GM23338 (cell line): ENCODE data around the gene ADPGK. TPM values are rescaled to one million over a fixed set of nuclear protein-coding genes. Genes with fewer than 3 reads are reported as not detected.

Source experiments
- ATAC-seq: fragments of 200-7000 bp; cut with Tn5 transposase; 3 replicates; pipeline ENCODE4 v1.9.1; 2020
- DNase-seq: peaks from one replicate; pipeline ENCODE4 v3.0.0-alpha.2; 2015; ENCODE audit warnings: low spot score
- H2AFZ ChIP-seq: fragments of 200-600 bp; sonication (generic); 2 replicates; pipeline ENCODE4 v1.8.0; 2016; ENCODE audit warnings: antibody characterized with exemption, mild to moderate bottlenecking, moderate library complexity
- H3F3A ChIP-seq: fragments of 200-600 bp; sonication (generic); replicated peaks from 2 replicates; pipeline ENCODE4 v1.8.0; 2017; ENCODE audit warnings: antibody characterized with exemption, mixed run types, low read depth
- H3K27ac ChIP-seq: fragments of 200-600 bp; sonication (generic); 2 replicates; pipeline ENCODE4 v1.6.1; 2016; ENCODE audit warnings: low read depth
- H3K27me3 ChIP-seq: fragments of 200-600 bp; sonication (generic); 2 replicates; pipeline ENCODE4 v1.8.0; 2016; ENCODE audit warnings: mild to moderate bottlenecking, mixed run types, moderate library complexity; ENCODE audit not compliant: insufficient read depth
- H3K36me3 ChIP-seq: fragments of 200-600 bp; sonication (generic); 2 replicates; pipeline ENCODE4 v1.8.0; 2016; ENCODE audit warnings: mild to moderate bottlenecking; ENCODE audit not compliant: insufficient read depth
- H3K4me1 ChIP-seq: fragments of 200-600 bp; sonication (generic); 2 replicates; pipeline ENCODE4 v1.8.0; 2016; ENCODE audit warnings: mild to moderate bottlenecking, moderate library complexity; ENCODE audit not compliant: insufficient read depth
- H3K4me2 ChIP-seq: fragments of 200-600 bp; sonication (generic); 2 replicates; pipeline ENCODE4 v1.7.1; 2017; ENCODE audit warnings: mixed run types
- H3K4me3 ChIP-seq: fragments of 200-600 bp; sonication (generic); 2 replicates; pipeline ENCODE4 v1.6.1; 2016; ENCODE audit warnings: mixed run types
- H3K79me2 ChIP-seq: fragments of 200-600 bp; sonication (generic); replicated peaks from 2 replicates; pipeline ENCODE4 v1.8.0; 2017; ENCODE audit warnings: mild to moderate bottlenecking; ENCODE audit not compliant: insufficient read depth
- H3K9me2 ChIP-seq: fragments of 200-600 bp; sonication (generic); 2 replicates; pipeline ENCODE4 v1.8.0; 2017; ENCODE audit not compliant: insufficient read depth
- H4K20me1 ChIP-seq: fragments of 200-600 bp; sonication (generic); replicated peaks from 2 replicates; pipeline ENCODE4 v1.8.0; 2017; ENCODE audit warnings: mild to moderate bottlenecking; ENCODE audit not compliant: insufficient read depth
- H3K27ac Mint-ChIP-seq: 2 replicates; pipeline ENCODE4 v1.8.0; 2020; ENCODE audit warnings: inconsistent platforms, mild to moderate bottlenecking, moderate library complexity, mixed read lengths
- H3K27me3 Mint-ChIP-seq: 3 replicates; pipeline ENCODE4 v1.8.0; 2022; ENCODE audit warnings: low read depth, mild to moderate bottlenecking, moderate library complexity, mixed read lengths, inconsistent platforms; ENCODE audit not compliant: insufficient read depth, poor library complexity
- H3K36me3 Mint-ChIP-seq: 3 replicates; pipeline ENCODE4 v1.8.0; 2021; ENCODE audit warnings: low read depth, mild to moderate bottlenecking, inconsistent platforms, moderate library complexity, mixed read lengths
- H3K4me1 Mint-ChIP-seq: 3 replicates; pipeline ENCODE4 v1.8.0; 2020; ENCODE audit warnings: mild to moderate bottlenecking, inconsistent platforms, mixed read lengths
- H3K4me3 Mint-ChIP-seq: 3 replicates; pipeline ENCODE4 v1.8.0; 2021; ENCODE audit warnings: moderate library complexity, mild to moderate bottlenecking, inconsistent platforms, mixed read lengths
- H3K9me3 Mint-ChIP-seq: 3 replicates; pipeline ENCODE4 v1.8.0; 2020; ENCODE audit warnings: moderate library complexity, mild to moderate bottlenecking, inconsistent platforms, mixed read lengths
- CREB1 ChIP-seq: fragments of 250-450 bp; sonication (Bioruptor Pico); IDR thresholded peaks from 2 replicates; pipeline ENCODE4 v1.5.0; 2020; ENCODE audit warnings: low read depth, mild to moderate bottlenecking, moderate library complexity
- EZH2phosphoT487 ChIP-seq: fragments of 200-600 bp; sonication (generic); IDR thresholded peaks from one replicate; pipeline ENCODE4 v1.8.1; 2018; ENCODE audit warnings: antibody characterized with exemption; ENCODE audit not compliant: unreplicated experiment
- JUNB ChIP-seq: IDR thresholded peaks from one replicate; pipeline ENCODE4 v1.6.1; 2016; ENCODE audit warnings: antibody characterized with exemption; ENCODE audit not compliant: unreplicated experiment
- POLR2AphosphoS5 ChIP-seq: IDR thresholded peaks from 2 replicates; pipeline ENCODE4 v1.6.1; 2016; ENCODE audit warnings: antibody characterized with exemption, low read depth
- REST ChIP-seq: IDR thresholded peaks from one replicate; pipeline ENCODE4 v1.6.1; 2018; ENCODE audit warnings: antibody characterized with exemption; ENCODE audit not compliant: unreplicated experiment
- STAT1 ChIP-seq: IDR thresholded peaks from one replicate; pipeline ENCODE4 v1.6.1; 2016; ENCODE audit warnings: antibody characterized with exemption; ENCODE audit not compliant: unreplicated experiment
- ZNF114 ChIP-seq: fragments of 250-450 bp; sonication (Bioruptor Pico); IDR thresholded peaks from 2 replicates; pipeline ENCODE4 v1.5.0; 2020; ENCODE audit warnings: mild to moderate bottlenecking, moderate library complexity
- ZNF331 ChIP-seq: fragments of 250-450 bp; sonication (Bioruptor Pico); IDR thresholded peaks from 2 replicates; pipeline ENCODE4 v1.5.0; 2020; ENCODE audit warnings: low read depth, mild to moderate bottlenecking, moderate library complexity
- long read RNA-seq: library from polyadenylated mRNA; unstranded; transcript quantifications from one replicate; pipeline ENCODE4 v2.0.0, GENCODE V29; 2020; ENCODE audit not compliant: unreplicated experiment
- polyA plus RNA-seq: library from polyadenylated mRNA; unstranded; fragments of >200 nt; fragmentation: Nextera tagmentation; extraction: Ambion mirVana; gene quantifications from 2 replicates; pipeline ENCODE4 v1.2.1, GENCODE V29; 2016
- total RNA-seq: library from RNA; depleted of rRNA; stranded (reverse); fragments of >200 nt; shearing (Covaris generic); gene quantifications from 2 replicates; pipeline ENCODE4 v1.2.3, GENCODE V29; 2014; rRNA removed
- TF ChIP-seq, protein P1 (sequence below), 2 experiments: fragments of 200-600 bp in 1 of 2; sonication (generic) in 1 of 2; conservative IDR thresholded peaks; 2 replicates each; pipeline versions ENCODE4 v1.5.1 to v1.6.1; 2016 to 2017; ENCODE audit warnings: antibody characterized with exemption in 2 of 2, low read depth in 2 of 2, mild to moderate bottlenecking in 2 of 2, moderate library complexity in 1 of 2
- TF ChIP-seq, protein P2 (sequence below): IDR thresholded peaks from 2 replicates; pipeline ENCODE4 v1.6.1; 2016; ENCODE audit warnings: antibody characterized with exemption

Gene ADPGK
- total RNA-seq (57.0 and 57.3 TPM in 2 replicates), polyA plus RNA-seq (21.5 and 25.0 TPM in 2 replicates)
- long read RNA-seq, partial matches to known transcripts = 0 of 17 reads
- long read RNA-seq, other reads (novel, unspliced or antisense) = 13 of 17 reads

- Histone ChIP-seq H3K27ac (peak within 1 kb of the TSS; percentile 88), H3K27me3 (no peaks in the 10 kb centered on the region), H3K4me3 (peak within 1 kb of the TSS; percentile 95), H2AFZ (peak within 1 kb of the TSS; percentile 99), H3K9me2 (no peaks in the 10 kb centered on the region), H4K20me1 (no peaks in the 10 kb centered on the region; the same call in none of the 2 replicates), H3K4me2 (peak within 1 kb of the TSS; percentile 85), H3F3A (peaks cover 5% of the 10 kb centered on the region; the same call in 1 of the 2 replicates), H3K4me1 (peaks cover 16% of the 10 kb centered on the region), H3K79me2 (peaks cover 44% of the 10 kb centered on the region), H3K36me3 (peaks cover 3% of the 10 kb centered on the region)
- DNase-seq (peak; percentile 93), ATAC-seq (peak; percentile 91)
- no peak for TF ChIP-seq ZNF114
- peak; percentile 93 for TF ChIP-seq POLR2AphosphoS5
- TF ChIP-seq, protein P1, sequence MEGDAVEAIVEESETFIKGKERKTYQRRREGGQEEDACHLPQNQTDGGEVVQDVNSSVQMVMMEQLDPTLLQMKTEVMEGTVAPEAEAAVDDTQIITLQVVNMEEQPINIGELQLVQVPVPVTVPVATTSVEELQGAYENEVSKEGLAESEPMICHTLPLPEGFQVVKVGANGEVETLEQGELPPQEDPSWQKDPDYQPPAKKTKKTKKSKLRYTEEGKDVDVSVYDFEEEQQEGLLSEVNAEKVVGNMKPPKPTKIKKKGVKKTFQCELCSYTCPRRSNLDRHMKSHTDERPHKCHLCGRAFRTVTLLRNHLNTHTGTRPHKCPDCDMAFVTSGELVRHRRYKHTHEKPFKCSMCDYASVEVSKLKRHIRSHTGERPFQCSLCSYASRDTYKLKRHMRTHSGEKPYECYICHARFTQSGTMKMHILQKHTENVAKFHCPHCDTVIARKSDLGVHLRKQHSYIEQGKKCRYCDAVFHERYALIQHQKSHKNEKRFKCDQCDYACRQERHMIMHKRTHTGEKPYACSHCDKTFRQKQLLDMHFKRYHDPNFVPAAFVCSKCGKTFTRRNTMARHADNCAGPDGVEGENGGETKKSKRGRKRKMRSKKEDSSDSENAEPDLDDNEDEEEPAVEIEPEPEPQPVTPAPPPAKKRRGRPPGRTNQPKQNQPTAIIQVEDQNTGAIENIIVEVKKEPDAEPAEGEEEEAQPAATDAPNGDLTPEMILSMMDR (conservative IDR thresholded peaks at IDR 0.05; ENCODE audit: low read depth in 2 of 2) = peak; percentile 61 to 77
- TF ChIP-seq REST = no peak
- TF ChIP-seq, protein P2, sequence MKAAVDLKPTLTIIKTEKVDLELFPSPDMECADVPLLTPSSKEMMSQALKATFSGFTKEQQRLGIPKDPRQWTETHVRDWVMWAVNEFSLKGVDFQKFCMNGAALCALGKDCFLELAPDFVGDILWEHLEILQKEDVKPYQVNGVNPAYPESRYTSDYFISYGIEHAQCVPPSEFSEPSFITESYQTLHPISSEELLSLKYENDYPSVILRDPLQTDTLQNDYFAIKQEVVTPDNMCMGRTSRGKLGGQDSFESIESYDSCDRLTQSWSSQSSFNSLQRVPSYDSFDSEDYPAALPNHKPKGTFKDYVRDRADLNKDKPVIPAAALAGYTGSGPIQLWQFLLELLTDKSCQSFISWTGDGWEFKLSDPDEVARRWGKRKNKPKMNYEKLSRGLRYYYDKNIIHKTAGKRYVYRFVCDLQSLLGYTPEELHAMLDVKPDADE = peak; percentile 83
- TF ChIP-seq JUNB = no peak
- TF ChIP-seq ZNF331 (CRISPR knock-in tag) = no peak
- TF ChIP-seq STAT1 = no peak
- TF ChIP-seq CREB1 = peak; percentile 100
- no peak for TF ChIP-seq EZH2phosphoT487
- Mint-ChIP-seq H3K27ac (peak within 1 kb of the TSS; percentile 91), H3K36me3 (peaks cover 3% of the 10 kb centered on the region; the same call in 2 of the 3 replicates), H3K27me3 (no peaks in the 10 kb centered on the region), H3K4me1 (peaks cover 15% of the 10 kb centered on the region), H3K9me3 (no peaks in the 10 kb centered on the region), H3K4me3 (peak within 1 kb of the TSS; percentile 91)
These were observed at the start of gene ADPGK for GRCh38 chr15:72783640-72784455. ADPGK (minus strand) TSS chr15:72783758; CDS start chr15:72783691, 67 bp downstream.
